HG02938 (cell line): ENCODE results near the gene C1orf87.

Source experiments
- ATAC-seq: cut with Tn5 transposase; IDR thresholded peaks from one replicate; pipeline ENCODE4 v1.9.1; 2021; ENCODE audit warnings: mild to moderate bottlenecking, moderate library complexity; ENCODE audit not compliant: unreplicated experiment

Gene C1orf87

GRCh38 chr1:59949648-59950047 lies 123.9 kb downstream of the C1orf87 start:
- ATAC-seq, result no peak

GRCh38 chr1:59948990-59949389 lies 124.6 kb downstream of the C1orf87 start:
- no peak for ATAC-seq

GRCh38 chr1:59947047-59947938 lies 126.3 kb downstream of the C1orf87 start:
- peak; percentile 95 for ATAC-seq

GRCh38 chr1:59945790-59946189 lies 127.8 kb downstream of the C1orf87 start:
- ATAC-seq, result no peak
